K562 treated with DMSO at 1 percent for 12 hours (cell line): Measurements from ENCODE around the gene CYP4F22. TPM values are rescaled to one million over a fixed set of nuclear protein-coding genes. Genes with fewer than 3 reads are reported as not detected.

Source experiments
- total RNA-seq: library from RNA; unstranded; fragments of 300-600 nt; gene quantifications from 2 replicates; pipeline ENCODE4 v1.2.3, GENCODE V29; 2022; ENCODE audit not compliant: insufficient read depth

CYP4F22 gene
- not detected in 2 replicates for total RNA-seq

DNA sequence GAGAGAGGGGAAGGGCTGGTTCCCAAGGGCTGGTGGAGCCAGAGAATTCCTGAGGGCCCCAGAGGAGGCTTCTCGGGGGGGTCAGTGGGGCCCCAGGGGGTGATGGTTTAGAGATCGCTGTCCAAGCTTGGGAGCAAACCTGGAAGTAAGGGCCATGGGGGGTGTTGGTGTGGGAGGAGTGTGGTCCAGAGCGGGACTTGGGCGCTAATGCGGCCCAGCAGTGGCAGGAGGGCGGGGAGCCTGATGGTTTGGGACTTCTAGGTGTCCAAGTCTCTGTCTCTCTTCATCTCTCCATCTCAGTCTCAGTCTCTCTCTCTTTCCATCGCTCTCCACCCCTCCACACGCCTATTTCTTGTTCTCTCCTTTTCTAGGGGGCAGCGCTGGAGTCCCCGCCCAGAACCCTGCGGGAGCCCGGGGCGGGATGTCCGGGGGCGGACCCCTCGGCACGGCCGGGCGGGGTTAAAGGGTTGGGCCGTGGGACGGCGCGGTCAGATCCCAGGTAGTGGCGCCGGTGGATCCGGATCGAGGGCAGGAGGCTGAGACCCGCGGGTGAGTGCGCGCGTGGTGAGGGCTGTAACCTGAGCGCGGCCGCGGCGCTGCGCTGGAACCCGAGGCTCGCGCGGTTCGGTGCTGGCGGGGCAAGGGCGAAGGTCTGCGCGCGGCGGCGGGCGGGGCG is at the start of gene CYP4F22:
Gene CYP4F22, plus strand, starts transcription at position 491 of the 676 bp plus-strand sequence. CDS start 16,812 bp downstream, outside the sequence.

DNA sequence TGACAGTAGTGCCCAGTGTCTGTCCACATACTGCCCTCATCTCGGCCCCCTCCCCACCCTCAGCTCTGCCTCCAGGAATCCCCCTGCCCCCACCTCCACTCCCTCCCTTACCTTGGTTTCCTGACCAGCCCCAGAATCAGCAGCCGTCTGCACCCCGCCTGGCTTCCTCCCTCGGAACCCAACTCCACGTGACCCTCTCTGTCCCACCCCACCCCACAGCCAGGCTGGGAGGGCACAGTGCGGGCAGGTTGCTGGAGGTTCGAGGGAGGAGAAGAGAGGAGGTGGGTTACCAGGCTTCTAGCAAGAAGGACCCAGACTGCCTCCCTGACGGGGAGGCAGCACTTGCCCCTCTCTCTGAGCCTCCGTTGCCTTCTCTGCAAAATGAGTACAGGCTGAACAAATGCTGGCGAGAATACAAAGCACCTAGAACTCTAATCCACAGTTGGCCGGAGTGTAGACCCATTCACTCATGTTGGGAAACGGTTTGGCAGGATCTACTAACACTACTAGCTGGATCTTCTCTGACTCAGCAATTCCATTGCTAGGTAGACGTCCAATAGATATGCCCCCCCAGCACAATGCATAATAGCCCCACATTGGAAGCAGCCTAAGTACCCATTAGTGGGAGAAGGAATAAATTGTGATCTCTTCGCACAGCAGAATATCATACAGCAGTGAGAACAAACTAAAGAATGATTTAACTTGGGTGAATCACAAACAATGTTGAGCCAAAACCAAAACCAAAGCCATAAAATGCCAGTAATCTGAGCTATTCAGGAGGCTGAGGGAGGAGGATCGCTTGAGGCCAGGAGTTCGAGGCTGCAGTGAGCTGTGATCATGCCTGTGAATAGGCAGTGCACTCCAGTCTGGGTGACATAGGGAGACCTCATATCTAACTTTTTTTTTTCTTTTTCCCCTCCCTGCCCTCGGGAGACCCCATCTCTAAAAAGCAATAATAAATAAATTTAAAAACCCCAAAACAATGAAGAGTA is 43.6 kb upstream of the CYP4F22 start, which contains the start of gene RASAL3:
Gene RASAL3, minus strand, starts transcription at position 151 of the 992 bp plus-strand sequence. CDS start 186 bp downstream, outside the sequence.

DNA sequence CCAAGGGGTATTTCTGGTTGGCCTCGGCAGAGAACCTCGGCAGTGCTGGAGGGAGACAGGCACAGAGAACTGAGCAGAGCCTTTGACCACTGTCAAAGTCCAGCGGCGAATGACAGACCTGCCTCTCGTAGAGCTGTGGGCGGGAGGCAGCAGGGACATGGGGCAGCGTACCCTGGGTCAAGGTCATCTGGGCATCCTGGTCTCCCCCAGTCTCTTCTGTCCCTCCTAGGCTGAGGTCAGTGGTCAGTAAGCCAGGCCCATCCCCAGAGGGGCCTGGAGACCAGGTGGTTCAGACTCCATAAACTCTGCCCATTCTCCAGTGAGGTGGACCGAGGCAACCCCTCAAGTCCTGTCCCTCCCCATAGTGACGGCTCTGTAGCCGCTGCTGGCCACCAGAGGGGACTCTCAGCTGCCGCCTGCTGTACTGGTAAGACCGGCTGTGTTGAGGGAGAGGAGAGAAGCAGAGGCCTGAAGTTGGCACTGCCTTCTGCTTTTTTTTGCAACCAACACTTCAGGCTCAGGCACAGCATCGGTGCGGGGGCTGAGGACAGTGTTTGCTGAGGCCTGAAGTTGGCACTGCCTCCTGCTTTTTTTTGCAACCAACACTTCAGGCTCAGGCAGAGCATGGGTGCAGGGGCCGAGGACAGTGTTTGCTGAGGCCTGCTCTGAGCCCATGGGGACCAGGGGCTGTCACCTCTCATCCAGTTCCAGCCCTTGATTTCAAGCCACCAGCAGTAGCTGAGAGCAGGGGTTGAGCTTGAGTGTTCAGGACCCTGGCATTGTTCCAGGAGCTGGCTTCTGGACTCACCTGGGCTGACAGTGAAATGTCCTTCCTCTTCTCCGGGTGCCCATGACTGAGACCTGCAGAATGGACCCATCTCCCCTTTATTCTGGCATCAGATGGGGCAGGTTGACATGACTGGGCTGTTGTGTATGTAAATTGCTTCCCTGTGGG is 28.7 kb upstream of the CYP4F22 start, which contains the start of gene PGLYRP2:
Gene PGLYRP2, minus strand, starts transcription at position 111 of the 955 bp plus-strand sequence. CDS start 130 bp downstream, outside the sequence.

Other genes with a start within 250 kb of the CYP4F22 start
- gene BRD4, start 176.0 kb upstream of the CYP4F22 start, total RNA-seq, result 23.0 and 66.1 TPM in 2 replicates
- 10.3 and 25.1 TPM in 2 replicates for gene AKAP8, start 128.7 kb upstream of the CYP4F22 start, total RNA-seq
- 82.3 and 115 TPM in 2 replicates for gene AKAP8L, start 89.5 kb upstream of the CYP4F22 start, total RNA-seq
- gene WIZ, start 58.6 kb upstream of the CYP4F22 start, total RNA-seq, result 8.5 and 19.7 TPM in 2 replicates
- gene RASAL3, start 44.0 kb upstream of the CYP4F22 start, total RNA-seq, result not detected in 2 replicates
- gene PGLYRP2, start 29.0 kb upstream of the CYP4F22 start, total RNA-seq, result not detected in 2 replicates
- not detected in 2 replicates for gene CYP4F8, start 106.7 kb downstream of the CYP4F22 start, total RNA-seq
- gene CYP4F3, start 132.4 kb downstream of the CYP4F22 start, total RNA-seq, result not detected in 2 replicates
- not detected in 2 replicates for gene CYP4F12, start 164.6 kb downstream of the CYP4F22 start, total RNA-seq
- not detected in 2 replicates for gene OR10H2, start 219.5 kb downstream of the CYP4F22 start, total RNA-seq
- gene OR10H3, start 229.5 kb downstream of the CYP4F22 start, total RNA-seq, result not detected in 2 replicates